IMR-90 (cell line): ENCODE results near the gene LCNL1. TPM values are rescaled to one million over a fixed set of nuclear protein-coding genes. Genes with fewer than 3 reads are reported as not detected.

ENCODE experiments used
- ATAC-seq: fragments of 200-7000 bp; cut with Tn5 transposase; 2 replicates; pipeline ENCODE4 v1.9.1; 2020; ENCODE audit warnings: low read depth, mild to moderate bottlenecking, moderate library complexity
- BruUV-seq: library from RNA; stranded (reverse); fragments of 400-500 nt; replicated peaks from 2 replicates; lab custom pipeline; 2021; lab: Mats Ljungman, UMichigan
- CTCF ChIA-PET: fragments of 300-600 bp; formaldehyde crosslinking; extraction: SDS; loops from one replicate; lab custom pipeline; 2021; ENCODE audit warnings: antibody characterized with exemption; lab: Yijun Ruan, JAX
- POLR2A ChIA-PET: fragments of 300-600 bp; sonication (Branson Sonifier 250); formaldehyde crosslinking; loops from one replicate; lab custom pipeline; 2022; ENCODE audit warnings: antibody characterized with exemption; ENCODE audit not compliant: unreplicated experiment; lab: Charles Lee
- DNase-seq: peaks from one replicate; pipeline ENCODE4 v3.0.0; 2013
- H2AFZ ChIP-seq: replicated peaks from 2 replicates; pipeline ENCODE3; 2013; ENCODE audit warnings: low read length, mild to moderate bottlenecking; ENCODE audit not compliant: poor library complexity
- H2AK5ac ChIP-seq: 2 replicates; pipeline ENCODE4 v1.6.1; 2013; ENCODE audit warnings: low read depth, low read length, inconsistent platforms
- H2AK9ac ChIP-seq: replicated peaks from 2 replicates; pipeline ENCODE3; 2013; ENCODE audit warnings: mild to moderate bottlenecking, low read depth, low read length, moderate library complexity; ENCODE audit not compliant: poor library complexity
- H2BK120ac ChIP-seq: 2 replicates; pipeline ENCODE4 v1.6.1; 2013; ENCODE audit warnings: low read depth, low read length, inconsistent platforms
- H2BK15ac ChIP-seq: 3 replicates; pipeline ENCODE4 v1.6.1; 2013; ENCODE audit warnings: low read depth, low read length, inconsistent platforms
- H2BK20ac ChIP-seq: 2 replicates; pipeline ENCODE4 v1.6.1; 2013; ENCODE audit warnings: low read depth, mild to moderate bottlenecking, inconsistent platforms, low read length, moderate library complexity
- H2BK5ac ChIP-seq: 2 replicates; pipeline ENCODE4 v1.6.1; 2013; ENCODE audit warnings: mild to moderate bottlenecking, low read depth, low read length, inconsistent platforms; ENCODE audit not compliant: poor library complexity, severe bottlenecking
- H3K14ac ChIP-seq: replicated peaks from 2 replicates; pipeline ENCODE4 v1.6.1; 2013; ENCODE audit warnings: low read depth, low read length, inconsistent platforms
- H3K18ac ChIP-seq: 2 replicates; pipeline ENCODE4 v1.6.1; 2013; ENCODE audit warnings: low read depth, low read length, control low read depth
- H3K23ac ChIP-seq: 2 replicates; pipeline ENCODE4 v1.6.1; 2013; ENCODE audit warnings: low read depth, low read length, inconsistent platforms
- H3K27ac ChIP-seq: 2 replicates; pipeline ENCODE4 v1.5.1; 2013; ENCODE audit warnings: mild to moderate bottlenecking, control low read depth, low read length; ENCODE audit not compliant: insufficient read depth
- H3K27me3 ChIP-seq: 2 replicates; pipeline ENCODE4 v1.6.1; 2013; ENCODE audit warnings: low read length; ENCODE audit not compliant: control insufficient read depth, insufficient read depth
- H3K36me3 ChIP-seq: 2 replicates; pipeline ENCODE4 v1.6.1; 2013; ENCODE audit warnings: low read length, mixed read lengths; ENCODE audit not compliant: control insufficient read depth, insufficient read depth
- H3K4ac ChIP-seq: 2 replicates; pipeline ENCODE4 v1.6.1; 2013; ENCODE audit warnings: low read depth, low read length, inconsistent platforms
- H3K4me1 ChIP-seq: 2 replicates; pipeline ENCODE4 v1.6.1; 2013; ENCODE audit warnings: low read length, mixed read lengths; ENCODE audit not compliant: control insufficient read depth, insufficient read depth
- H3K4me2 ChIP-seq: 2 replicates; pipeline ENCODE4 v1.6.1; 2013; ENCODE audit warnings: low read depth, mild to moderate bottlenecking, control low read depth, low read length, moderate library complexity
- H3K4me3 ChIP-seq: 2 replicates; pipeline ENCODE4 v1.5.1; 2013; ENCODE audit warnings: low read depth, mild to moderate bottlenecking, control low read depth, low read length, moderate library complexity; ENCODE audit not compliant: insufficient read depth
- H3K56ac ChIP-seq: 2 replicates; pipeline ENCODE4 v1.6.1; 2013; ENCODE audit warnings: low read length, inconsistent platforms; ENCODE audit not compliant: insufficient read depth; ENCODE audit errors: extremely low read depth
- H3K79me1 ChIP-seq, 2 experiments: 2 replicates each; pipeline ENCODE4 v1.6.1; 2013; ENCODE audit warnings: low read length in 2 of 2, inconsistent platforms in 1 of 2, low read depth in 1 of 2
- H3K9ac ChIP-seq: 2 replicates; pipeline ENCODE4 v1.6.1; 2013; ENCODE audit warnings: low read depth, low read length, control low read depth
- H3K9me1 ChIP-seq: 2 replicates; pipeline ENCODE4 v1.6.1; 2013; ENCODE audit warnings: low read length, inconsistent platforms; ENCODE audit not compliant: insufficient read depth
- H3K9me3 ChIP-seq: 2 replicates; pipeline ENCODE4 v1.6.1; 2013; ENCODE audit warnings: low read length; ENCODE audit not compliant: control insufficient read depth, insufficient read depth
- H4K20me1 ChIP-seq: 2 replicates; pipeline ENCODE4 v1.6.1; 2013; ENCODE audit warnings: low read length, inconsistent platforms; ENCODE audit not compliant: insufficient read depth
- H4K5ac ChIP-seq: 2 replicates; pipeline ENCODE4 v1.6.1; 2013; ENCODE audit warnings: mild to moderate bottlenecking, low read depth, low read length, control low read depth
- H4K8ac ChIP-seq, 2 experiments: 2 replicates each; pipeline ENCODE4 v1.6.1; 2013; ENCODE audit warnings: low read depth in 2 of 2, low read length in 2 of 2, control low read depth in 1 of 2, inconsistent platforms in 1 of 2
- H4K91ac ChIP-seq: 2 replicates; pipeline ENCODE4 v1.6.1; 2013; ENCODE audit warnings: low read depth, low read length, inconsistent platforms; ENCODE audit not compliant: insufficient read depth
- BHLHE40 ChIP-seq: fragments of 150-350 bp; IDR thresholded peaks from 2 replicates; pipeline ENCODE4 v1.6.1; 2016; ENCODE audit warnings: mild to moderate bottlenecking, low read depth, low read length
- CEBPB ChIP-seq: IDR thresholded peaks from 2 replicates; pipeline ENCODE4 v1.6.1; 2012; ENCODE audit warnings: low read depth, low read length, improper control_type of control experiment
- CHD1 ChIP-seq: IDR thresholded peaks from 2 replicates; pipeline ENCODE4 v1.6.1; 2012; ENCODE audit warnings: low read depth, low read length, improper control_type of control experiment
- FOS ChIP-seq: fragments of 150-350 bp; IDR thresholded peaks from 2 replicates; pipeline ENCODE4 v1.6.1; 2016; ENCODE audit warnings: low read depth, low read length
- MAFK ChIP-seq: IDR thresholded peaks from 2 replicates; pipeline ENCODE4 v1.6.1; 2012; ENCODE audit warnings: low read depth, low read length, improper control_type of control experiment
- MAZ ChIP-seq: IDR thresholded peaks from 2 replicates; pipeline ENCODE4 v1.6.1; 2012; ENCODE audit warnings: low read depth, mild to moderate bottlenecking, low read length, improper control_type of control experiment, moderate library complexity, borderline replicate concordance
- MXI1 ChIP-seq: IDR thresholded peaks from 2 replicates; pipeline ENCODE4 v1.6.1; 2012; ENCODE audit warnings: low read depth, mild to moderate bottlenecking, low read length, moderate library complexity, borderline replicate concordance
- NFE2L2 ChIP-seq: fragments of 150-350 bp; IDR thresholded peaks from 2 replicates; pipeline ENCODE4 v1.6.1; 2016; ENCODE audit warnings: low read depth, mild to moderate bottlenecking, low read length
- POLR2A ChIP-seq: IDR thresholded peaks from 2 replicates; pipeline ENCODE4 v1.6.1; 2012; ENCODE audit warnings: mild to moderate bottlenecking, low read depth, low read length
- RAD21 ChIP-seq: IDR thresholded peaks from 2 replicates; pipeline ENCODE4 v1.6.1; 2012; ENCODE audit warnings: low read length, improper control_type of control experiment
- RCOR1 ChIP-seq: IDR thresholded peaks from 2 replicates; pipeline ENCODE4 v1.6.1; 2012; ENCODE audit warnings: mild to moderate bottlenecking, low read length, improper control_type of control experiment; ENCODE audit not compliant: insufficient replicate concordance
- RFX5 ChIP-seq: IDR thresholded peaks from 2 replicates; pipeline ENCODE4 v1.8.0; 2012; ENCODE audit warnings: low read depth, mild to moderate bottlenecking, low read length, moderate library complexity
- SMC3 ChIP-seq: fragments of 150-350 bp; IDR thresholded peaks from 2 replicates; pipeline ENCODE4 v1.6.1; 2016; ENCODE audit warnings: low read depth, mild to moderate bottlenecking, antibody characterized with exemption, low read length, moderate library complexity
- WGBS, 2 experiments: methylation state at CpG; one replicate each; pipeline versions ENCODE4 v1.1.5 to v1.1.7; 2013; ENCODE audit warnings: missing lambda C conversion rate in 2 of 2; ENCODE audit not compliant: insufficient read length in 1 of 2; ENCODE audit errors: extremely low coverage in 2 of 2; 5-methylcytosine and 5-hydroxymethylcytosine counted together
- dilution Hi-C: fragments of 300-500 bp; cut with HindIII; formaldehyde crosslinking; loops from one replicate; pipeline ENCODE4 v1.14.3; 2018; ENCODE audit warnings: low sequenced_read_pairs; ENCODE audit not compliant: unreplicated experiment
- in situ Hi-C: fragments of 300-500 bp; cut with MboI; formaldehyde crosslinking; loops from 3 replicates; pipeline ENCODE4 v1.14.3; 2019; ENCODE audit warnings: low sequenced_read_pairs, inconsistent platforms, mixed read lengths
- intact Hi-C: fragments of 100-400 bp; cut with micrococcal nuclease; formaldehyde crosslinking; loops from 2 replicates; pipeline ENCODE4 v1.10.0; 2022
- polyA plus RNA-seq, 3 experiments: library from polyadenylated mRNA; depleted of rRNA; stranded (reverse); fragments of >200 nt; gene quantifications; 2 replicates each; pipeline ENCODE4 v1.2.3, GENCODE V29; 2012; ENCODE audit warnings: low replicate concordance in 1 of 3
- total RNA-seq: library from RNA; depleted of rRNA; stranded (reverse); fragments of >200 nt; gene quantifications from 2 replicates; pipeline ENCODE4 v1.2.3, GENCODE V29; 2012
- TF ChIP-seq, protein P1 (sequence below): fragments of 150-350 bp; IDR thresholded peaks from 2 replicates; pipeline ENCODE4 v1.6.1; 2016; ENCODE audit warnings: low read depth, mild to moderate bottlenecking, low read length, moderate library complexity, borderline replicate concordance
- TF ChIP-seq, protein P2 (sequence below): fragments of 150-350 bp; IDR thresholded peaks from 2 replicates; pipeline ENCODE4 v1.6.1; 2017; ENCODE audit warnings: mild to moderate bottlenecking, antibody characterized with exemption, low read length, low read depth
- TF ChIP-seq, protein P3 (sequence below): conservative IDR thresholded peaks from 2 replicates; pipeline ENCODE4 v1.5.1; 2012; ENCODE audit warnings: mild to moderate bottlenecking, low read depth, low read length, improper control_type of control experiment

LCNL1 gene
- total and polyA plus RNA-seq, 2 of the 4 experiments (the other 2 are of a cell fraction) = 0.15 TPM; not detected in 1

DNA sequence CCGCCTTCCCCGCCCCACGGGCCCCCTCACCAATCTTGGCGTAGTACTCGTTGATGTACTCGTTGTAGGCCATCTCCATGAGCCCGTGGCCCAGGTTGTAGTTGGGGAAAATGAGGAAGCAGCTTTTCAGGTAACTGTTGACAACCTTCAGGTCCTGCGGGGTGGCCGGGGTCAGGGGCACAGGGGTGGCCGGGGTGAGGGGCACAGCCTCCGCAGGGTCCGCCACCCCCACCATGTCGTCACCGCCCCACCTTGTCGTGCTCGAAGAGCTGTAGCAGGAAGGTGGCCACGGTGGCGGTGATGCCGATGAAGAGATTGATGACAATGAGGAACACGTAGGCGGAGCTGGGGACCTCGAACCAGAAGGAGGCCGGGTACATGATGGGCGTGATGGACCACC, 28.4 kb downstream of the LCNL1 start:
- H2AFZ ChIP-seq = no peak overlapping the region
- H3K9me3 ChIP-seq = no peaks in the 10 kb centered on the region
- H2AK9ac ChIP-seq = no peak overlapping the region
- TF ChIP-seq MAZ (no peak), NFE2L2 (no peak), MXI1 (no peak), SMC3 (no peak), RAD21 (no peak), MAFK (no peak), FOS (no peak), CEBPB (no peak), POLR2A (no peak), BHLHE40 (no peak), RFX5 (no peak), RCOR1 (no peak), CHD1 (no peak)
- TF ChIP-seq, protein P1, sequence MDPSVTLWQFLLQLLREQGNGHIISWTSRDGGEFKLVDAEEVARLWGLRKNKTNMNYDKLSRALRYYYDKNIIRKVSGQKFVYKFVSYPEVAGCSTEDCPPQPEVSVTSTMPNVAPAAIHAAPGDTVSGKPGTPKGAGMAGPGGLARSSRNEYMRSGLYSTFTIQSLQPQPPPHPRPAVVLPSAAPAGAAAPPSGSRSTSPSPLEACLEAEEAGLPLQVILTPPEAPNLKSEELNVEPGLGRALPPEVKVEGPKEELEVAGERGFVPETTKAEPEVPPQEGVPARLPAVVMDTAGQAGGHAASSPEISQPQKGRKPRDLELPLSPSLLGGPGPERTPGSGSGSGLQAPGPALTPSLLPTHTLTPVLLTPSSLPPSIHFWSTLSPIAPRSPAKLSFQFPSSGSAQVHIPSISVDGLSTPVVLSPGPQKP = no peak
- TF ChIP-seq, protein P2, sequence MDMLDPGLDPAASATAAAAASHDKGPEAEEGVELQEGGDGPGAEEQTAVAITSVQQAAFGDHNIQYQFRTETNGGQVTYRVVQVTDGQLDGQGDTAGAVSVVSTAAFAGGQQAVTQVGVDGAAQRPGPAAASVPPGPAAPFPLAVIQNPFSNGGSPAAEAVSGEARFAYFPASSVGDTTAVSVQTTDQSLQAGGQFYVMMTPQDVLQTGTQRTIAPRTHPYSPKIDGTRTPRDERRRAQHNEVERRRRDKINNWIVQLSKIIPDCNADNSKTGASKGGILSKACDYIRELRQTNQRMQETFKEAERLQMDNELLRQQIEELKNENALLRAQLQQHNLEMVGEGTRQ = no peak
- TF ChIP-seq, protein P3, sequence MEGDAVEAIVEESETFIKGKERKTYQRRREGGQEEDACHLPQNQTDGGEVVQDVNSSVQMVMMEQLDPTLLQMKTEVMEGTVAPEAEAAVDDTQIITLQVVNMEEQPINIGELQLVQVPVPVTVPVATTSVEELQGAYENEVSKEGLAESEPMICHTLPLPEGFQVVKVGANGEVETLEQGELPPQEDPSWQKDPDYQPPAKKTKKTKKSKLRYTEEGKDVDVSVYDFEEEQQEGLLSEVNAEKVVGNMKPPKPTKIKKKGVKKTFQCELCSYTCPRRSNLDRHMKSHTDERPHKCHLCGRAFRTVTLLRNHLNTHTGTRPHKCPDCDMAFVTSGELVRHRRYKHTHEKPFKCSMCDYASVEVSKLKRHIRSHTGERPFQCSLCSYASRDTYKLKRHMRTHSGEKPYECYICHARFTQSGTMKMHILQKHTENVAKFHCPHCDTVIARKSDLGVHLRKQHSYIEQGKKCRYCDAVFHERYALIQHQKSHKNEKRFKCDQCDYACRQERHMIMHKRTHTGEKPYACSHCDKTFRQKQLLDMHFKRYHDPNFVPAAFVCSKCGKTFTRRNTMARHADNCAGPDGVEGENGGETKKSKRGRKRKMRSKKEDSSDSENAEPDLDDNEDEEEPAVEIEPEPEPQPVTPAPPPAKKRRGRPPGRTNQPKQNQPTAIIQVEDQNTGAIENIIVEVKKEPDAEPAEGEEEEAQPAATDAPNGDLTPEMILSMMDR = no peak
- dilution Hi-C loops (no loop called here), in situ Hi-C loops (no loop called here), intact Hi-C loops (no loop called here)
- no peak overlapping the region for H3K18ac ChIP-seq
- ChIA-PET POLR2A (no interaction called here), CTCF (no interaction called here)
- no peak overlapping the region for H2BK5ac ChIP-seq
- H3K9ac ChIP-seq = no peak overlapping the region
- H3K4me3 ChIP-seq = no peak overlapping the region
- WGBS, 2 experiments = 97% methylated on average over 16 of the region's 24 CpGs; no CpG with 5 or more reads in 1 of the 2 experiments
- H2BK20ac ChIP-seq = no peak overlapping the region
- no peak overlapping the region for H2BK15ac ChIP-seq
- H3K27ac ChIP-seq = no peak overlapping the region
- peaks cover 8% of the 10 kb centered on the region for H4K20me1 ChIP-seq
- no peak overlapping the region for H3K56ac ChIP-seq
- H3K14ac ChIP-seq = no peak overlapping the region
- no peak overlapping the region for H4K91ac ChIP-seq
- peaks cover 11% of the 10 kb centered on the region for H3K4me1 ChIP-seq
- no peak for ATAC-seq
- peaks cover 37% of the 10 kb centered on the region for H3K36me3 ChIP-seq
- DNase-seq = no peak
- no TSS peak for BruUV-seq
- H3K79me1 ChIP-seq = no peaks in the 10 kb centered on the region
- H3K4ac ChIP-seq = no peak overlapping the region
- H2AK5ac ChIP-seq = no peak overlapping the region
- peaks cover 5% of the 10 kb centered on the region; the same call in 1 of the 2 replicates for H3K9me1 ChIP-seq
- no peaks in the 10 kb centered on the region for H3K27me3 ChIP-seq
- no peak overlapping the region for H4K5ac ChIP-seq
- H2BK120ac ChIP-seq = no peak overlapping the region
- H4K8ac ChIP-seq = no peak overlapping the region
- no peak overlapping the region for H3K23ac ChIP-seq
- no peak overlapping the region for H3K4me2 ChIP-seq
